DND-41 (cell line): ENCODE results near the gene TBX6.

ENCODE experiments used
- ATAC-seq: fragments of 200-7000 bp; cut with Tn5 transposase; 3 replicates; pipeline ENCODE4 v1.9.1; 2021; ENCODE audit warnings: low read depth; ENCODE audit not compliant: insufficient read depth
- DNase-seq: peaks from one replicate; pipeline ENCODE4 v3.0.0-alpha.2; 2020
- H2AFZ ChIP-seq: 2 replicates; pipeline ENCODE4 v1.6.0; 2012; ENCODE audit warnings: low read depth, low read length
- H3K27ac ChIP-seq: 2 replicates; pipeline ENCODE4 v1.5.1; 2012; ENCODE audit warnings: low read length, inconsistent platforms
- H3K27me3 ChIP-seq: fragments of 200-600 bp; sonication (generic); 2 replicates; pipeline ENCODE4 v1.6.0; 2012; ENCODE audit warnings: low read length, mild to moderate bottlenecking, inconsistent platforms; ENCODE audit not compliant: insufficient read depth, poor library complexity
- H3K36me3 ChIP-seq: 2 replicates; pipeline ENCODE4 v1.5.1; 2012; ENCODE audit warnings: low read length, inconsistent platforms; ENCODE audit not compliant: insufficient read depth
- H3K4me1 ChIP-seq: 2 replicates; pipeline ENCODE4 v1.5.1; 2012; ENCODE audit warnings: mild to moderate bottlenecking, low read length; ENCODE audit not compliant: insufficient read depth
- H3K4me2 ChIP-seq: 2 replicates; pipeline ENCODE4 v1.6.0; 2012; ENCODE audit warnings: mild to moderate bottlenecking, moderate library complexity, low read length, inconsistent platforms; ENCODE audit not compliant: insufficient read depth
- H3K4me3 ChIP-seq, 2 experiments: fragments of 200-600 bp in 1 of 2; shearing (Covaris generic) in 1 of 2; 2 replicates each; pipeline ENCODE4 v1.5.1; 2012 to 2016; ENCODE audit warnings: inconsistent platforms in 2 of 2, low read length in 2 of 2, mild to moderate bottlenecking in 2 of 2, low read depth in 1 of 2, moderate library complexity in 1 of 2
- H3K79me2 ChIP-seq: 2 replicates; pipeline ENCODE4 v1.6.0; 2012; ENCODE audit warnings: low read length, inconsistent platforms; ENCODE audit not compliant: insufficient read depth
- H3K9ac ChIP-seq: 2 replicates; pipeline ENCODE4 v1.6.0; 2012; ENCODE audit warnings: low read depth, mild to moderate bottlenecking, inconsistent platforms, low read length, moderate library complexity
- H3K9me3 ChIP-seq: 2 replicates; pipeline ENCODE4 v1.5.1; 2012; ENCODE audit warnings: low read length, moderate library complexity, mild to moderate bottlenecking, inconsistent platforms; ENCODE audit not compliant: insufficient read depth, severe bottlenecking
- H4K20me1 ChIP-seq: 2 replicates; pipeline ENCODE4 v1.6.0; 2012; ENCODE audit warnings: low read length; ENCODE audit not compliant: insufficient read depth
- EZH2 ChIP-seq: IDR thresholded peaks from 3 replicates; pipeline ENCODE4 v1.6.1; 2012; ENCODE audit warnings: borderline replicate concordance, low read depth, mild to moderate bottlenecking, moderate library complexity, low read length, inconsistent platforms; ENCODE audit not compliant: severe bottlenecking
- TF ChIP-seq, protein P1 (sequence below): IDR thresholded peaks from 2 replicates; pipeline ENCODE4 v1.5.1; 2012; ENCODE audit warnings: borderline replicate concordance, low read length, moderate library complexity, mild to moderate bottlenecking; ENCODE audit not compliant: poor library complexity, severe bottlenecking; ENCODE audit errors: extremely low read depth

Gene TBX6

DNA sequence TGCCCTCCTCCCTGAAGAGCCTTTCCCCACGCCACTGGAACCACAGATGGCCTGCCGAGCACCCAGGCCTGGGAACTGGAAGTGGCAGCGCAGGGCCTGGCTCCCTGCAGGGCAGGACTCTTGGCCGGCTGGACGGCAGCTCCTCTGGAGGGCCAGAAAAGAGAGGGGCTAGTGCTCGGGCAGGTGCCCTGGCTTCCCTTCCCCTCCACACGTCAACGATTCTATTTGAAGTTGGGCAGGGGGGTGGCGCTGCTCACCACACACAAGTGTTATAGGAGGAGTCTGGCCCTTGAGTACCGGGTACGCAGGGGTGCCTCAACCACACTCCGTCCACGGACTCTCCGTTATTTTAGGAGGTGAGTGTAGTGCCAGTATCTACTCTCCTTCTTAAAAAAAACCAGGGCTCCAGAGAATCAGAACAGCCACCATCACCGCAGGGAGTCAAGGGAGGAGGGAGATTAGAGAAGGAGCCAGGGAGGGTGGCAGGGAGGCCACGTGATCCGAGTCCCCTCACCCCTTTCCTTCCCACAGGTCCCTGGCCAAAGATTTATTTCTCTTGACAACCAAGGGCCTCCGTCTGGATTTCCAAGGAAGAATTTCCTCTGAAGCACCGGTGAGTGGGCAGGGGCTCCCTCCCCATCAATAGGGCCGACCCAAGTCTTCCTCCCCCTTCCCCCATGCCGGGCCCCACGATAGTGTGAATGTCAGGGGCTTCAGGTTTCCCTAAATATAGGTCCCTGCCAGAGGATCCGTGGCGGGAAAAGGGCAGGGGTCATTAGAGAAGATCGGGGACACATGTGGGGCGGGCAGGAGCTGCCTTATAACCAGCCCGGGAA, 27.6 kb downstream of the TBX6 start:
- Histone ChIP-seq H3K9ac (peak overlapping the region; percentile 94), H3K4me3 (peak overlapping the region; percentile 83 to 89), H3K27me3 (no peaks in the 10 kb centered on the region), H3K4me2 (peak overlapping the region; percentile 93), H2AFZ (peak overlapping the region; percentile 92), H3K9me3 (no peaks in the 10 kb centered on the region), H3K27ac (peak overlapping the region; percentile 99), H3K4me1 (peaks cover 39% of the 10 kb centered on the region), H3K36me3 (peaks cover 38% of the 10 kb centered on the region), H3K79me2 (peaks cover 57% of the 10 kb centered on the region), H4K20me1 (peaks cover 32% of the 10 kb centered on the region)
- ATAC-seq (peak; percentile 55), DNase-seq (peak; percentile 84)
- no peak for TF ChIP-seq EZH2
- TF ChIP-seq, protein P1, sequence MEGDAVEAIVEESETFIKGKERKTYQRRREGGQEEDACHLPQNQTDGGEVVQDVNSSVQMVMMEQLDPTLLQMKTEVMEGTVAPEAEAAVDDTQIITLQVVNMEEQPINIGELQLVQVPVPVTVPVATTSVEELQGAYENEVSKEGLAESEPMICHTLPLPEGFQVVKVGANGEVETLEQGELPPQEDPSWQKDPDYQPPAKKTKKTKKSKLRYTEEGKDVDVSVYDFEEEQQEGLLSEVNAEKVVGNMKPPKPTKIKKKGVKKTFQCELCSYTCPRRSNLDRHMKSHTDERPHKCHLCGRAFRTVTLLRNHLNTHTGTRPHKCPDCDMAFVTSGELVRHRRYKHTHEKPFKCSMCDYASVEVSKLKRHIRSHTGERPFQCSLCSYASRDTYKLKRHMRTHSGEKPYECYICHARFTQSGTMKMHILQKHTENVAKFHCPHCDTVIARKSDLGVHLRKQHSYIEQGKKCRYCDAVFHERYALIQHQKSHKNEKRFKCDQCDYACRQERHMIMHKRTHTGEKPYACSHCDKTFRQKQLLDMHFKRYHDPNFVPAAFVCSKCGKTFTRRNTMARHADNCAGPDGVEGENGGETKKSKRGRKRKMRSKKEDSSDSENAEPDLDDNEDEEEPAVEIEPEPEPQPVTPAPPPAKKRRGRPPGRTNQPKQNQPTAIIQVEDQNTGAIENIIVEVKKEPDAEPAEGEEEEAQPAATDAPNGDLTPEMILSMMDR = peak; percentile 69

- H3K36me3 ChIP-seq = peaks cover 31% of the 10 kb centered on the region
- peak overlapping the region; percentile 92; the same call in 1 of the 2 replicates for H2AFZ ChIP-seq
- DNase-seq = no peak
- peaks cover 50% of the 10 kb centered on the region for H3K79me2 ChIP-seq
- ATAC-seq = no peak
- H3K9me3 ChIP-seq = no peaks in the 10 kb centered on the region
- peaks cover 24% of the 10 kb centered on the region for H4K20me1 ChIP-seq
- no peak for TF ChIP-seq EZH2
- TF ChIP-seq, protein P1 = no peak
- H3K4me1 ChIP-seq = peaks cover 32% of the 10 kb centered on the region
- no peaks in the 10 kb centered on the region for H3K27me3 ChIP-seq
- peak overlapping the region; percentile 99 for H3K27ac ChIP-seq
- H3K9ac ChIP-seq = peak overlapping the region; percentile 94
- peak overlapping the region; percentile 83 to 89; a peak in 3 of 4 replicates for H3K4me3 ChIP-seq
- peak overlapping the region; percentile 93 for H3K4me2 ChIP-seq
Measured at GRCh38 chr16:30063278-30063892, 28.3 kb downstream of the TBX6 start.

DNA sequence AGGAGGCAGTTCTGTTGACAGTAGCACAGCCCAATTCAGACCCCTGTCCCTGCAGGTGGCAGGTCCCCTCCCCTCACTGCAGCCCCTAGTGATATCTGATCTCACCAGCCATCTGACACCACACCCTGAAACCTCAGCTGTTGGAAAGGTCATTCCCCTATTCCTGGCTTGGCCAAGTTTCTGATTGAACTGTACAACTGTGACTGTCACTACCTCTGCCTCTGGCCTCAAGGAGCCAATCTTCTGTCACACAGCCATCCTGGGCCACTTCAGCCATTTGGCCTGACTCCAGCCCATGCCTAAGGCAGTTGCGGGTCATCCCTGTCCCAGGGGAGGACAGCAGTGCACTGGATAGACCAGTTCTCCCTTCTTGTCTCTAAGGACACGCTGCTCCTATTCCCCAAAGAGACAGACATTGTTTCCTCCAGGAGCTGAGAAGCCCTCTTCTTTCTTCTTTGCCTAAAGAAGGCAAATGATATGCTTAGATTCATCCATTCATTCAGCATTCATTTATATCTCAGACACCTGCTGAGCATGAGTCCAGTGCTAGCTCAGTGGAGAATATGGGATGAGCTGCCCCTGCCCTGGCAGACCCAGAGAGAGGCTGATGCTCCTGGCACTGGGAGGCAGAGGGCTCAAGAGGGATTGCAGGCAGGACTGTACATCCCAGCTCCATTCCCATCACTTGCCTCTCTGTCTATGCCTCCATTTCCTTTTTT, 30.7 kb downstream of the TBX6 start:
- no peak for ATAC-seq
- H3K27ac ChIP-seq = no peak overlapping the region
- H2AFZ ChIP-seq = no peak overlapping the region
- no peaks in the 10 kb centered on the region for H3K27me3 ChIP-seq
- no peaks in the 10 kb centered on the region for H3K9me3 ChIP-seq
- H3K4me3 ChIP-seq = no peak overlapping the region
- H3K4me2 ChIP-seq = no peak overlapping the region
- H3K4me1 ChIP-seq = peaks cover 11% of the 10 kb centered on the region
- no peak overlapping the region for H3K9ac ChIP-seq
- H3K36me3 ChIP-seq = peaks cover 7% of the 10 kb centered on the region
- TF ChIP-seq, protein P1 = no peak
- TF ChIP-seq EZH2 = no peak
- DNase-seq = no peak
- H4K20me1 ChIP-seq = peaks cover 4% of the 10 kb centered on the region
- H3K79me2 ChIP-seq = peaks cover 27% of the 10 kb centered on the region
